K562 (cell line): Measurements from ENCODE around the gene PMVK. TPM values are rescaled to one million over a fixed set of nuclear protein-coding genes. Genes with fewer than 3 reads are reported as not detected.

Source experiments
- AFF4 ChIP-seq: sonication (generic); formaldehyde crosslinking; IDR thresholded peaks from 2 replicates; pipeline ENCODE4 v1.8.0; 2023; ENCODE audit warnings: mild to moderate bottlenecking, missing genetic modification reagents
- MED1 ChIP-seq: sonication (generic); formaldehyde crosslinking; IDR thresholded peaks from 2 replicates; pipeline ENCODE4 v1.8.1; 2023; ENCODE audit warnings: missing genetic modification reagents, borderline replicate concordance
- NR2C2 ChIP-seq, 2 experiments: fragments of 200-800 bp in 1 of 2; sonication (Bioruptor generic) in 1 of 2; sonication (generic) in 1 of 2; formaldehyde crosslinking in 1 of 2; IDR thresholded peaks; 2 replicates each; pipeline versions ENCODE4 v1.6.1 to v1.8.0; 2016 to 2022; ENCODE audit warnings: mild to moderate bottlenecking in 1 of 2, missing compliant biosample characterization in 1 of 2, missing genetic modification characterization in 1 of 2, missing genetic modification reagents in 1 of 2
- SAP30 ChIP-seq: fragments of 200-600 bp; sonication (generic); IDR thresholded peaks from 2 replicates; pipeline ENCODE4 v1.6.1; 2012; ENCODE audit warnings: borderline replicate concordance, low read depth, mild to moderate bottlenecking, moderate library complexity, low read length, control low read depth, inconsistent platforms; ENCODE audit not compliant: insufficient read depth, poor library complexity, severe bottlenecking
- SLC30A9 ChIP-seq: fragments of 250-450 bp; sonication (Bioruptor Pico); IDR thresholded peaks from 2 replicates; pipeline ENCODE4 v1.8.0; 2022; ENCODE audit warnings: mild to moderate bottlenecking, moderate library complexity
- ZNF165 ChIP-seq: fragments of 250-450 bp; sonication (Bioruptor Pico); IDR thresholded peaks from 2 replicates; pipeline ENCODE4 v1.4.0; 2020; ENCODE audit warnings: borderline replicate concordance
- polyA plus RNA-seq, 8 experiments: library from polyadenylated mRNA; depleted of rRNA in 4 of 8; stranded (reverse) in 5 of 8; unstranded in 3 of 8; fragments of >200 nt; fragmentation: Nextera tagmentation in 2 of 8; fragmentation: Illumina TruSeq in 1 of 8; extraction: Ambion mirVana in 2 of 8; extraction: Trizol in 1 of 8; gene quantifications; 2 replicates each; pipeline versions ENCODE4 v1.2.1 to v1.2.3, GENCODE V29; 2011 to 2014; ENCODE audit warnings: inconsistent platforms in 1 of 8, missing spikeins in 1 of 8
- total RNA-seq, 7 experiments: library from RNA; depleted of rRNA in 6 of 7; stranded (reverse); fragments of >200 nt in 6 of 7; fragmentation: Illumina TruSeq in 2 of 7; extraction: Trizol in 2 of 7; gene quantifications; 2 replicates each; pipeline versions ENCODE4 v1.2.1 to v1.2.3, GENCODE V29; 2011 to 2021; ENCODE audit warnings: low replicate concordance in 1 of 7
- TF ChIP-seq, protein P1 (sequence below): sonication (generic); formaldehyde crosslinking; IDR thresholded peaks from 2 replicates; pipeline ENCODE4 v1.9.0; 2022; ENCODE audit warnings: mild to moderate bottlenecking, missing genetic modification reagents

The PMVK gene
- total and polyA plus RNA-seq, 9 of the 15 experiments (the other 6 are each of a cell fraction or from before 2014, with no cell fraction given), result 1.1 to 15.3 (median 6.3) TPM

DNA sequence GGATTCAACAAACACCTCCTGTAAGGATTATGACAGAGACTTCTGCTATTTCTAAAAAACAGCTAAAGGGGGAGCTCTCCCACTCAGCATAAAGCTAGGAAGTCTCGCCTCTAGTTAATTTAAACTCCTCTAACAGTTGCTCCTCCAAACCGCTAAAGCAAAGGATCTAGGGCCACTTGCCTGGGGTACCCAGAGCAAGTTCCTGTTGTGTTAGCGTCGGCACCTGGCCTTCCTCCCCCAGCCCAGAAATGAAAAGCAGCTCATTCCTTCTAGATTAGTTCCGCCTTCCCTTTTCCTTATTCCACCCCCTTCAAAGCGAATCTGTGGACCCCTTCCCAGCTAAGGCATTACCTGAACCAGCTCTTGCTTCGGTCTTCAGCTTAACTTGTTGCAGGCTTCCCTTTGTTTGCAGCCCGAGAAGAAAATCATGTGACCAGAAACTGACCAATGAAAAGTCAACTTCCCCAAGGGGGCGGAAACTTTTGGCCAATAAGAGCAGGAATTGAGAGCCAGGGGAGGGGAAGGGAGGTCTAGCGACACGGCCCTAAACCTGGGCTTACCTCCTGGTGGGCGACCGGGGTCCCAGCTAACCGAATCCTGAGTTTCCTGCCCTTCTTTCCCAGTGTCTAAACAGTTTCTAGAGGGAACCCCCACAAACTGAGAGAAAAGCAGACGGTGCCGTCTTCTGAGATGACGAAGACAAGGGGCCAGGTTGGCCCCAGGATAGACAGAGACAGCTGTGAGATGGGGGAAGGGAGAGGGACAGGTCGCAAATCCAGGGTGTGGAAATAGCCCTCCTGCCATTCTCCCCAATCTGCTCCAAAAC is 19.4 kb upstream of the PMVK start, which contains the start of gene PBXIP1 (continued):
- TF ChIP-seq AFF4 (CRISPR knock-in tag) (peak; percentile 18; the same call in 1 of the 2 replicates), NR2C2 (CRISPR knock-in tag; IDR thresholded peaks at IDR 0.05) (peak; percentile 25; the same call in 1 of the 2 replicates), NR2C2 (tag; IDR thresholded peaks at IDR 0.05) (no peak), SAP30 (peak; percentile 20), ZNF165 (CRISPR knock-in tag) (peak; percentile 28; the same call in 1 of the 2 replicates), MED1 (CRISPR knock-in tag) (no peak), SLC30A9 (CRISPR knock-in tag) (no peak)
- TF ChIP-seq, protein P1, sequence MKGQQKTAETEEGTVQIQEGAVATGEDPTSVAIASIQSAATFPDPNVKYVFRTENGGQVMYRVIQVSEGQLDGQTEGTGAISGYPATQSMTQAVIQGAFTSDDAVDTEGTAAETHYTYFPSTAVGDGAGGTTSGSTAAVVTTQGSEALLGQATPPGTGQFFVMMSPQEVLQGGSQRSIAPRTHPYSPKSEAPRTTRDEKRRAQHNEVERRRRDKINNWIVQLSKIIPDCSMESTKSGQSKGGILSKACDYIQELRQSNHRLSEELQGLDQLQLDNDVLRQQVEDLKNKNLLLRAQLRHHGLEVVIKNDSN (CRISPR knock-in tag), result peak; percentile 85
- TF ChIP-seq, all 486 proteins: peak for 47
